Breast epithelium (tissue), 4 donors: ENCODE results near the gene ST6GALNAC3. TPM values are rescaled to one million over a fixed set of nuclear protein-coding genes. Genes with fewer than 3 reads are reported as not detected.

Source experiments
- DNase-seq, 2 donors: peaks; one replicate each; pipeline ENCODE4 v3.0.0-alpha.2; 2019; ENCODE audit warnings: low spot score in 2 of 2
- H3K27ac ChIP-seq, 2 donors: fragments of 200-600 bp; sonication (generic) in 1 of 2; one replicate each; pipeline ENCODE4 v1.5.1; 2016 to 2019; ENCODE audit warnings: mild to moderate bottlenecking in 1 of 2
- H3K27me3 ChIP-seq, 2 donors: fragments of 200-600 bp; sonication (generic) in 1 of 2; one replicate each; pipeline versions ENCODE4 v1.5.1 to v1.6.0; 2017 to 2019; ENCODE audit warnings: control low read depth in 1 of 2, mild to moderate bottlenecking in 1 of 2
- H3K36me3 ChIP-seq: fragments of 200-600 bp; one replicate; pipeline ENCODE4 v1.5.1; 2019
- H3K4me1 ChIP-seq, 2 donors: fragments of 200-600 bp; sonication (generic); one replicate each; pipeline ENCODE4 v1.5.1; 2016 to 2019; ENCODE audit warnings: control low read depth in 1 of 2
- H3K4me3 ChIP-seq, 3 donors: fragments of 200-600 bp; sonication (generic); 1 replicate in 2 of 3; 2 replicates in 1 of 3; pipeline ENCODE4 v1.5.1; 2016 to 2019; ENCODE audit warnings: mild to moderate bottlenecking in 3 of 3, moderate library complexity in 2 of 3
- H3K9me3 ChIP-seq, 2 donors: fragments of 200-600 bp; sonication (generic) in 1 of 2; one replicate each; pipeline ENCODE4 v1.5.1; 2016 to 2019; ENCODE audit warnings: control low read depth in 1 of 2
- CTCF ChIP-seq, 3 donors: fragments of 450-650 bp; IDR thresholded peaks; one replicate each; pipeline ENCODE4 v1.5.1; 2016 to 2017; ENCODE audit warnings: antibody characterized with exemption in 3 of 3, mild to moderate bottlenecking in 3 of 3, moderate library complexity in 3 of 3
- POLR2A ChIP-seq: fragments of 450-650 bp; IDR thresholded peaks from one replicate; pipeline ENCODE4 v1.6.1; 2016; ENCODE audit warnings: antibody characterized with exemption, mild to moderate bottlenecking, moderate library complexity
- POLR2AphosphoS5 ChIP-seq, 3 donors: sonication (generic); formaldehyde crosslinking; IDR thresholded peaks; one replicate each; pipeline ENCODE4 v1.6.1; 2017; ENCODE audit warnings: antibody characterized with exemption in 3 of 3
- intact Hi-C: fragments of 100-400 bp; cut with DNase I; formaldehyde crosslinking; loops from one replicate; pipeline ENCODE4 v1.15.1; 2023; ENCODE audit warnings: low total_unique reads
- total RNA-seq, 3 donors: library from RNA; depleted of rRNA; stranded (reverse); fragments of >200 nt; gene quantifications; one replicate each; pipeline ENCODE4 v1.1.0, GENCODE V29; 2016

Gene ST6GALNAC3
- total RNA-seq, 3 donors from 2014 or later, result 4.1 to 14.4 (median 8.5) TPM

- no peak overlapping the region for H3K4me3 ChIP-seq
- H3K27ac ChIP-seq, result no peak overlapping the region
- H3K27me3 ChIP-seq, result no peaks in the 10 kb centered on the region
- no peaks in the 10 kb centered on the region for H3K9me3 ChIP-seq
- TF ChIP-seq CTCF (IDR thresholded peaks at IDR 0.05) (no peak), POLR2AphosphoS5 (IDR thresholded peaks at IDR 0.05) (no peak), POLR2A (no peak)
- intact Hi-C loops, result no loop called here
- H3K4me1 ChIP-seq, result no peaks in the 10 kb centered on the region
- no peak for DNase-seq
- no peaks in the 10 kb centered on the region for H3K36me3 ChIP-seq
Observed at GRCh38 chr1:76377247-76377646, 302.7 kb downstream of the ST6GALNAC3 start.

GRCh38 chr1:76379506-76379905, 305.0 kb downstream of the ST6GALNAC3 start:
- H3K27me3 ChIP-seq, result no peaks in the 10 kb centered on the region
- no peak overlapping the region for H3K4me3 ChIP-seq
- no peaks in the 10 kb centered on the region for H3K36me3 ChIP-seq
- intact Hi-C loops, result no loop called here
- no peak overlapping the region for H3K27ac ChIP-seq
- no peak for DNase-seq
- H3K4me1 ChIP-seq, result no peaks in the 10 kb centered on the region
- TF ChIP-seq CTCF (IDR thresholded peaks at IDR 0.05) (no peak), POLR2A (no peak), POLR2AphosphoS5 (IDR thresholded peaks at IDR 0.05) (no peak)
- peaks cover 0 to 4% of the 10 kb centered on the region in 2 donors for H3K9me3 ChIP-seq

DNA sequence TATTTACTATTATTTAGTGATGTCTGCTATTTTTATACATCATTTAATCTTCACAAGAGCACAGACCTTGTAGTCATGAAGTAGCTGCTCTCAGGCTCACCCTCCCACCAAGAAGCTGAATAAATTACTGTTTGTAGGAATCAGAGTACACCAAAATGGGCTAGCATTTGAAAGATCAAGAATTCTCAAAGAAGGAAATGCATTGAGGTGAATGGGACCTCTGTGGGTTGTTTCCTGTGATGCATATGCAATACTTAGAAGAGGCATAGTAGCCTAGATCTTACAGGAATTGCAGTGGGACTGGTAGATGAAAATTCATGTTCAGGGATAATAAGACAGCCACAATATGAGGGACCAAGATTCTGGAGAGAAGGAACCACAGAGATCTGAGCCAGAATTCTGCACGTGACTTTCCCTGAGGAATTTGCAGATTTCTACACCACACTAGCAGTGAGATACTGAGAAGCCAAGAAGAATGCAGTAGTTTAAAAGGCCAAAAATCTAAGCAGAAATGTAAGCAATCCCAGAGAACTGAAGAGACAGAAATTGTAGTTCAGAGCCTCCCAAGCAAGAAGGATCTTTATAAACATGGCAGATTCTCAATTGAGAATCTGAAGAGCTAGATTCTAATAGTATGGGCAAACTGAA, 307.0 kb downstream of the ST6GALNAC3 start:
- DNase-seq, result no peak
- Histone ChIP-seq H3K27me3 (no peaks in the 10 kb centered on the region), H3K36me3 (no peaks in the 10 kb centered on the region), H3K4me3 (no peak overlapping the region), H3K9me3 (peaks cover 0 to 4% of the 10 kb centered on the region in 2 donors), H3K27ac (no peak overlapping the region), H3K4me1 (no peaks in the 10 kb centered on the region)
- intact Hi-C loops, result no loop called here
- TF ChIP-seq POLR2AphosphoS5 (IDR thresholded peaks at IDR 0.05) (no peak), POLR2A (no peak), CTCF (IDR thresholded peaks at IDR 0.05) (no peak)

- Histone ChIP-seq H3K27me3 (no peaks in the 10 kb centered on the region), H3K4me3 (no peak overlapping the region), H3K9me3 (peaks cover 0 to 4% of the 10 kb centered on the region in 2 donors), H3K36me3 (no peaks in the 10 kb centered on the region), H3K27ac (no peak overlapping the region), H3K4me1 (no peaks in the 10 kb centered on the region)
- TF ChIP-seq POLR2AphosphoS5 (IDR thresholded peaks at IDR 0.05), result no peak
- no peak for TF ChIP-seq POLR2A
- TF ChIP-seq CTCF (IDR thresholded peaks at IDR 0.05), result no peak
- DNase-seq, result no peak
- intact Hi-C loops, result no loop called here
Observed at GRCh38 chr1:76388261-76388660, 313.7 kb downstream of the ST6GALNAC3 start.

GRCh38 chr1:76390456-76390855, 315.9 kb downstream of the ST6GALNAC3 start:
- no peak overlapping the region for H3K27ac ChIP-seq
- H3K9me3 ChIP-seq, result no peaks in the 10 kb centered on the region
- intact Hi-C loops, result no loop called here
- H3K27me3 ChIP-seq, result no peaks in the 10 kb centered on the region
- TF ChIP-seq CTCF (IDR thresholded peaks at IDR 0.05) (no peak), POLR2AphosphoS5 (IDR thresholded peaks at IDR 0.05) (no peak), POLR2A (no peak)
- H3K36me3 ChIP-seq, result no peaks in the 10 kb centered on the region
- DNase-seq, result peak; percentile 55 to 58
- H3K4me1 ChIP-seq, result no peaks in the 10 kb centered on the region
- no peak overlapping the region for H3K4me3 ChIP-seq
